NOMO-1 treated with DMSO at 0.1 percent for 48 hours (cell line): ENCODE results near the gene METTL4.
"Not testable (repeated sequence)": the region's sequence is repeated elsewhere in the genome, so short reads cannot be mapped to it uniquely, and the experiment has no call there.

Experiments
- DNase-seq: peaks from one replicate; lab custom pipeline; 2025; ENCODE audit not compliant: unreplicated experiment; lab: John Stamatoyannopoulos, UW

METTL4 gene

GRCh38 chr18:2564373-2564772 is 6.9 kb downstream of the METTL4 start:
- DNase-seq = no peak

GRCh38 chr18:2559249-2559648 is 12.1 kb downstream of the METTL4 start:
- no peak for DNase-seq

GRCh38 chr18:2557536-2557935 is 13.8 kb downstream of the METTL4 start:
- no peak for DNase-seq

- no peak for DNase-seq
Observed at GRCh38 chr18:2555895-2556294, 15.4 kb downstream of the METTL4 start.

GRCh38 chr18:2554696-2555095 is 16.6 kb downstream of the METTL4 start:
- DNase-seq = no peak

GRCh38 chr18:2551425-2551824 is 19.9 kb downstream of the METTL4 start:
- DNase-seq = no peak

- DNase-seq = no peak
Observed at GRCh38 chr18:2549462-2549861, 21.8 kb downstream of the METTL4 start.

- peak; percentile 49 for DNase-seq
Observed at GRCh38 chr18:2547477-2548087, 23.7 kb downstream of the METTL4 start.

GRCh38 chr18:2545155-2545554 is 26.1 kb downstream of the METTL4 start:
- no peak for DNase-seq

GRCh38 chr18:2541925-2542563 is 29.3 kb downstream of the METTL4 start:
- peak; percentile 78 for DNase-seq

GRCh38 chr18:2540575-2540974 is 30.7 kb downstream of the METTL4 start:
- DNase-seq = no peak

GRCh38 chr18:2538844-2539243 is 32.5 kb downstream of the METTL4 start:
- peak; percentile 3 for DNase-seq

- no peak for DNase-seq
Observed at GRCh38 chr18:2538236-2538635, 33.1 kb downstream of the METTL4 start.

GRCh38 chr18:2537296-2537695 is 34.0 kb downstream of the METTL4 start:
- no peak for DNase-seq

GRCh38 chr18:2536493-2536892 is 34.8 kb downstream of the METTL4 start:
- DNase-seq = no peak

- no peak for DNase-seq
Observed at GRCh38 chr18:2536063-2536462, 35.2 kb downstream of the METTL4 start.

GRCh38 chr18:2535419-2535910 is 35.8 kb downstream of the METTL4 start:
- DNase-seq = no peak

GRCh38 chr18:2534906-2535305 is 36.4 kb downstream of the METTL4 start:
- no peak for DNase-seq

- no peak for DNase-seq
Observed at GRCh38 chr18:2532797-2533196, 38.5 kb downstream of the METTL4 start.

GRCh38 chr18:2531751-2532150 is 39.6 kb downstream of the METTL4 start:
- no peak for DNase-seq

GRCh38 chr18:2529154-2529553 is 42.2 kb downstream of the METTL4 start:
- DNase-seq = no peak

GRCh38 chr18:2526329-2526728 is 45.0 kb downstream of the METTL4 start:
- no peak for DNase-seq

GRCh38 chr18:2524794-2525198 is 46.5 kb downstream of the METTL4 start:
- DNase-seq = not testable (repeated sequence)
